Mucosa of descending colon (tissue), 3 donors: ENCODE data around the gene TFDP1. TPM values are rescaled to one million over a fixed set of nuclear protein-coding genes. Genes with fewer than 3 reads are reported as not detected.

Source experiments
- ATAC-seq: fragments of 200-7000 bp; cut with Tn5 transposase; one replicate; pipeline ENCODE4 v1.9.1; 2020; ENCODE audit warnings: mild to moderate bottlenecking, moderate library complexity
- DNase-seq, 3 donors: peaks; one replicate each; pipeline ENCODE4 v3.0.0-alpha.2; 2020
- H3K36me3 ChIP-seq: fragments of 200-600 bp; one replicate; pipeline ENCODE4 v1.8.0; 2021; ENCODE audit warnings: low read depth, mild to moderate bottlenecking
- H3K4me1 ChIP-seq: fragments of 200-600 bp; one replicate; pipeline ENCODE4 v1.8.0; 2021; ENCODE audit warnings: low read depth, mild to moderate bottlenecking
- H3K4me3 ChIP-seq: fragments of 200-600 bp; one replicate; pipeline ENCODE4 v1.8.0; 2021; ENCODE audit warnings: mild to moderate bottlenecking
- H3K9me3 ChIP-seq: fragments of 200-600 bp; one replicate; pipeline ENCODE4 v1.8.0; 2021; ENCODE audit warnings: mild to moderate bottlenecking
- CTCF ChIP-seq: fragments of 200-600 bp; IDR thresholded peaks from one replicate; pipeline ENCODE4 v1.8.0; 2022; ENCODE audit warnings: antibody characterized with exemption, mild to moderate bottlenecking
- intact Hi-C, 2 donors: fragments of 100-400 bp; cut with DNase I in 1 of 2; cut with micrococcal nuclease in 1 of 2; formaldehyde crosslinking; loops; one replicate each; pipeline versions ENCODE4 v1.11.0 to v1.11.1; 2022; cut with DNase I, micrococcal nuclease
- total RNA-seq, 3 donors: library from RNA; stranded (reverse); fragmentation: NEBNext Ultra II Directional in 2 of 3; extraction: Animal tissue kit (Norgen Biotek cat#: 25700) in 2 of 3; gene quantifications; one replicate each; pipeline versions ENCODE4 v1.2.1 to v1.2.4, GENCODE V29; 2021 to 2023
- donor health status: DM: no; HTN: no; CAD: no; lungs with moderate emphysema.
- donor health status: DM: no; HTN: no; CAD: no.
- donor health status: DM: no; HTN: yes; CAD: no.

TFDP1 gene
- total RNA-seq, 3 donors from 2014 or later = 52.7 to 66.4 (median 54.3) TPM

- Histone ChIP-seq H3K4me3 (no peak overlapping the region), H3K36me3 (no peaks in the 10 kb centered on the region), H3K4me1 (peaks cover 12% of the 10 kb centered on the region), H3K9me3 (no peaks in the 10 kb centered on the region)
- intact Hi-C loops = no loop called here
- peak in 2 of 3 donors; percentile 20 to 40 for DNase-seq
- no peak for TF ChIP-seq CTCF
- ATAC-seq = no peak
These were observed 67.2 kb downstream of the TFDP1 start for GRCh38 chr13:113651511-113652403.

GRCh38 chr13:113652404-113653263, 68.1 kb downstream of the TFDP1 start:
- DNase-seq (peak in 2 of 3 donors; percentile 22 to 39), ATAC-seq (no peak)
- no peak for TF ChIP-seq CTCF
- Histone ChIP-seq H3K4me1 (peaks cover 8% of the 10 kb centered on the region), H3K36me3 (no peaks in the 10 kb centered on the region), H3K9me3 (no peaks in the 10 kb centered on the region), H3K4me3 (no peak overlapping the region)
- intact Hi-C loops = no loop called here

GRCh38 chr13:113653264-113654174, 69.0 kb downstream of the TFDP1 start:
- TF ChIP-seq CTCF = no peak
- Histone ChIP-seq H3K4me1 (peaks cover 3% of the 10 kb centered on the region), H3K9me3 (no peaks in the 10 kb centered on the region), H3K36me3 (no peaks in the 10 kb centered on the region), H3K4me3 (no peak overlapping the region)
- no peak for ATAC-seq
- peak in 2 of 3 donors; percentile 18 to 45 for DNase-seq
- intact Hi-C loops = no loop called here

- H3K4me3 ChIP-seq = no peak overlapping the region
- DNase-seq = no peak
These were observed 69.6 kb downstream of the TFDP1 start for GRCh38 chr13:113654175-113654560.

More at GRCh38 chr13:113654175-113654560, 69.6 kb downstream of the TFDP1 start:
- TF ChIP-seq CTCF = no peak
- ATAC-seq = no peak
- Histone ChIP-seq H3K4me1 (peaks cover 3% of the 10 kb centered on the region), H3K9me3 (no peaks in the 10 kb centered on the region), H3K36me3 (no peaks in the 10 kb centered on the region)
- intact Hi-C loops = no loop called here
